ENCODE results near the gene CSF1.

Gene CSF1

GRCh38 chr1:109942434-109942833 is 31.8 kb downstream of the CSF1 start:
- H3K27ac ChIP-seq = no peak overlapping the region
- DNase-seq (ENCODE audit: low spot score) = no peak
- TF ChIP-seq, protein P1, sequence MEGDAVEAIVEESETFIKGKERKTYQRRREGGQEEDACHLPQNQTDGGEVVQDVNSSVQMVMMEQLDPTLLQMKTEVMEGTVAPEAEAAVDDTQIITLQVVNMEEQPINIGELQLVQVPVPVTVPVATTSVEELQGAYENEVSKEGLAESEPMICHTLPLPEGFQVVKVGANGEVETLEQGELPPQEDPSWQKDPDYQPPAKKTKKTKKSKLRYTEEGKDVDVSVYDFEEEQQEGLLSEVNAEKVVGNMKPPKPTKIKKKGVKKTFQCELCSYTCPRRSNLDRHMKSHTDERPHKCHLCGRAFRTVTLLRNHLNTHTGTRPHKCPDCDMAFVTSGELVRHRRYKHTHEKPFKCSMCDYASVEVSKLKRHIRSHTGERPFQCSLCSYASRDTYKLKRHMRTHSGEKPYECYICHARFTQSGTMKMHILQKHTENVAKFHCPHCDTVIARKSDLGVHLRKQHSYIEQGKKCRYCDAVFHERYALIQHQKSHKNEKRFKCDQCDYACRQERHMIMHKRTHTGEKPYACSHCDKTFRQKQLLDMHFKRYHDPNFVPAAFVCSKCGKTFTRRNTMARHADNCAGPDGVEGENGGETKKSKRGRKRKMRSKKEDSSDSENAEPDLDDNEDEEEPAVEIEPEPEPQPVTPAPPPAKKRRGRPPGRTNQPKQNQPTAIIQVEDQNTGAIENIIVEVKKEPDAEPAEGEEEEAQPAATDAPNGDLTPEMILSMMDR (conservative IDR thresholded peaks at IDR 0.05; ENCODE audit: low read depth) = no peak
- CTCF ChIA-PET = interaction anchor here (0.6 kb wide), 1 partner anchor 169 kb away, joined by 3 read pairs; no protein-coding TSS in a partner anchor
- POLR2A ChIA-PET (ENCODE audit: low non-redundant PET) = no interaction called here

GRCh38 chr1:109944541-109944940 is 33.9 kb downstream of the CSF1 start:
- POLR2A ChIA-PET (ENCODE audit: low non-redundant PET) = no interaction called here
- no peak overlapping the region for H3K27ac ChIP-seq
- CTCF ChIA-PET = no interaction called here
- TF ChIP-seq, protein P1 (conservative IDR thresholded peaks at IDR 0.05; ENCODE audit: low read depth) = no peak
- no peak for DNase-seq (ENCODE audit: low spot score)

DNA sequence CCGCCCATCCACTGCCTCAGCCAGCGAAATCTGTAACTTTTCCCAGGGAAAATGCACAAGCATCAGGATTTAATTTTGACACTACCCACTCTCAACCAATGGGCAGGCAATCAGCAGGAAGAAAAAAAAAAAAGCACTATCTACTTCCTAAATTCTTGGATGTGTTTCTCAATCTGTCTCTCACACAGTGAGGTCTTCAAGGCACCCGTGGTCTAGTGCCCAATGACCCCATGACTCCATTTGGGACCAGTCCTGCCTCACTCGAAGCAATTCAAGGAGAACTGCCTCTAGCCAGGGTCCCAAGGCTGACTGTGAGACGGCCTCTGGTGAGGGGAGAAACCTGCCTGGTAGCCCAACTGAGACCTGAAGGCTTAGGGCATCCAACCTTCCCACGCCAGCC is 35.9 kb downstream of the CSF1 start:
- ChIA-PET CTCF (no interaction called here), POLR2A (ENCODE audit: low non-redundant PET) (no interaction called here)
- TF ChIP-seq, protein P1 (conservative IDR thresholded peaks at IDR 0.05; ENCODE audit: low read depth) = no peak
- no peak for DNase-seq (ENCODE audit: low spot score)
- H3K27ac ChIP-seq = no peak overlapping the region

DNA sequence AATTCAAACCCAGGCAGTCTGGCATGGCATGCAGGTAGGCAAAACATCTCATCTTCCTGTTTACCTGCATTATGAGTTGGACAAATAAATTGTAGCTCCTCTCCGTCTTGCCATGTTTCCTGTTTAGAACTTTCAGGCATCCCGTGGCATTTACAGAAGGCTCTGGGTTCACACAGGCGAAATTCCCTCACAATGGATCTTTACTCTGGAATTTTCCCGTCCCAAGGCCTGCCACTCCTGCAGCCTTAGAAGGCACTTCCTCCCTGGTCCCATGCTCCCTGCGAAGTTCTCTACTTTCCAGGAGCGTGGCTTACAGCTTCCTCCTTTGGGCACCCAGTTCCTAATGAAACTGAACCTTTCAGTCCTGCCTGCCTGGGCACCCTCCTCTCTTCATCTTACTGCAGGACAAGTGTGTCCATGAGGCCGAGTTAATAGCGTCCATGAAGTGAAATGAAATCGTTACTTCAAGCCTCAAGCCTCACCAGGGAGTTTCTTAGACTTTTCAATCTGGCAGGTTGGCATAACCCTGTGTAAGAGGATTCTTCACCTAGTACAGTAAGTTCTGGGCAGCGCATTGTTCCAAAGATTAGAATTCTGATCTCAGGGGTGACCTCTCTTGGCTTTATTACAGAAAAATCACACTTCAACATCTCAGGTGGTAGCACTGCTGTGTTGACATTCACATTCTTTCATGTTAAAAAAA is 37.1 kb downstream of the CSF1 start:
- ChIA-PET CTCF (no interaction called here), POLR2A (ENCODE audit: low non-redundant PET) (no interaction called here)
- TF ChIP-seq, protein P1 (conservative IDR thresholded peaks at IDR 0.05; ENCODE audit: low read depth) = no peak
- no peak for DNase-seq (ENCODE audit: low spot score)
- H3K27ac ChIP-seq = no peak overlapping the region

- no peak overlapping the region for H3K27ac ChIP-seq
- POLR2A ChIA-PET (ENCODE audit: low non-redundant PET) = no interaction called here
- DNase-seq (ENCODE audit: low spot score) = no peak
- TF ChIP-seq, protein P1 (conservative IDR thresholded peaks at IDR 0.05; ENCODE audit: low read depth) = no peak
- CTCF ChIA-PET = interaction anchor here (0.7 kb wide), 1 partner anchor 50 kb away, joined by 3 read pairs; no protein-coding TSS in a partner anchor
Measured at GRCh38 chr1:109948285-109948630, 37.6 kb downstream of the CSF1 start.

GRCh38 chr1:109950038-109950437 is 39.4 kb downstream of the CSF1 start:
- TF ChIP-seq, protein P1 (conservative IDR thresholded peaks at IDR 0.05; ENCODE audit: low read depth) = no peak
- H3K27ac ChIP-seq = no peak overlapping the region
- no peak for DNase-seq (ENCODE audit: low spot score)
- CTCF ChIA-PET = interaction anchor here (0.7 kb wide), 1 partner anchor 24 kb away, joined by 3 read pairs; no protein-coding TSS in a partner anchor
- POLR2A ChIA-PET (ENCODE audit: low non-redundant PET) = no interaction called here

All from RWPE1 (cell line).